GM19099 (cell line): ENCODE results near the gene MEIS2.

Experiments
- POLR2A ChIP-seq: IDR thresholded peaks from 3 replicates; pipeline ENCODE4 v1.6.1; 2011; ENCODE audit warnings: low read depth; ENCODE audit not compliant: insufficient read length; ENCODE audit errors: extremely low read depth

The MEIS2 gene

GRCh38 chr15:36941798-36942197 lies 158.6 kb downstream of the MEIS2 start:
- TF ChIP-seq POLR2A: no peak

- no peak for TF ChIP-seq POLR2A
These were observed 159.6 kb downstream of the MEIS2 start for GRCh38 chr15:36940636-36941260.

GRCh38 chr15:36940219-36940618 lies 160.1 kb downstream of the MEIS2 start:
- no peak for TF ChIP-seq POLR2A

DNA sequence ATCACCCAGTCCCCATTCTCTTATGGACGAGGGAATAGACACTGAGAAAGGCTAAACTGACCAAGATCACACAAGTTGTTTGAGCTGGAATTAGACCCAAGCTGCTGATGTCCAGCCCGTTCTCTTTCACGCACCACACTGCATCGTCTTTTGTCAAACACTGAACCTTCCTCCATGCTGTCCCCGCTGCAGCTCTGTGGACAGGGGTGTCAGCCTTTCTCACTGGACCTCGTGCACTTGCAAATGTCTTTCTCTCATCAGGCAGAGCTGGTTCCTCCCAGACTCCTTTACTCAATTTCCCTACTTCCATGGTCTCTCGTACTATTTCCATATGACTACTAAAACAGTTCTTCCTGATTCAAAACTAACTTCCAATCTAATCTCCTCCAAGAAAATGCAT lies 161.6 kb downstream of the MEIS2 start:
- TF ChIP-seq POLR2A: no peak

GRCh38 chr15:36938131-36938530 lies 162.2 kb downstream of the MEIS2 start:
- no peak for TF ChIP-seq POLR2A

GRCh38 chr15:36936613-36937012 lies 163.7 kb downstream of the MEIS2 start:
- no peak for TF ChIP-seq POLR2A

GRCh38 chr15:36933255-36933990 lies 166.9 kb downstream of the MEIS2 start:
- no peak for TF ChIP-seq POLR2A

- TF ChIP-seq POLR2A: no peak
These were observed 168.3 kb downstream of the MEIS2 start for GRCh38 chr15:36932070-36932469.

- no peak for TF ChIP-seq POLR2A
These were observed 168.9 kb downstream of the MEIS2 start for GRCh38 chr15:36931434-36931833.

GRCh38 chr15:36926427-36926825 lies 173.9 kb downstream of the MEIS2 start:
- no peak for TF ChIP-seq POLR2A

DNA sequence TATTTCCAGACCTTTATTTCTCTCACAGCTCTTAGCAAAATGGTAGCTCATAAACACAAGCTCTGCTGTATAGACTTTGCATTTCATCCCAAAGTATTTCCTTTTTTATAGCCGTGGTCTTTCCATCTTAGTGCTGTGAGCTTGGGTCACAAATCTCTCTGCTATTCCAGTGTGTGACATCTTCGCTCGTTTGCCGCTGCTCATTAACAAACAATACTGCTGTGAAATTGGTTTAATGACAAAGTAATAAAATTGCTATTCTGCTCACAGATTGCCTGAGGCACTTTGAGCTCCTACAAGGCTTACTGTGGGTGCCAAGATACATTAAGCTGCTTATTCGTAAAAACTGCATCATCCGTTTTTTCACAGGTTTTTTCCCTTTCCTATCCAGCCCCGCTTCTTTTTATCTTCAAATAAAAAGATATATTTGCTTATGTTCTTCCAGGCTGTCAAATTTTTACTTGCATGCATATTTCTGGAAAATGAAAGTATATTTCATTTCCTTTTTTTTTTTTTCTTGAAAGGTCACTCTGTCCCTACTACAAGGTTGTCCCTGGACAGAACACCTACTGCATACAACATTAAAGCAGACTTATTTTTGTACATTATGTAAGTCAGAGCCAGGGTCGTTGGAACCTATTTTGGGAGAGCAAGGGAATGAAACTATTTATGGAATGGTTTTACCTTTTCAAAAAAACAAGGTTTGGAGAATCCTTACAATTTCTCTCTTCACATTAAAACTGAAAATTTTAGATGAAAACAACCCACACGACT lies 174.5 kb downstream of the MEIS2 start:
- TF ChIP-seq POLR2A: no peak

DNA sequence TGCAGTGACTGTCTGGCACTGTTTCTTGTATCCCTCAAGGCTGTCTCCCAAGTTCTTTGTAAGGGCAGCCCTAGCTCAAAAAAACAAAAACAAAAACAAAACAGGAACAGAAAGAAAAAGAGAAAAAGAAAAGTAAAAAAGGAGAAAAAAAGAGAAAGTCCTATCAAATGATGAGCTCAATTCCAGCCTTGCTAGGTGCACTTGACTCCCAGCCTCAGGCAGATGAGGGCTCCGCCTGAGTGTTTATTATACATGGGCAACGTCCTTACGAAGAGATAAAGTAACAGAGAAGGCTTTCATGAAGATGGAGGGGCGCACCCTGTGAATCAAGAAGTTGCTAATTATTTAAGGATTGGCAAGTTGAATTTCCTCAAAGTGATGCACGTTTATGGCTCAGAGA lies 175.3 kb downstream of the MEIS2 start:
- TF ChIP-seq POLR2A: no peak

DNA sequence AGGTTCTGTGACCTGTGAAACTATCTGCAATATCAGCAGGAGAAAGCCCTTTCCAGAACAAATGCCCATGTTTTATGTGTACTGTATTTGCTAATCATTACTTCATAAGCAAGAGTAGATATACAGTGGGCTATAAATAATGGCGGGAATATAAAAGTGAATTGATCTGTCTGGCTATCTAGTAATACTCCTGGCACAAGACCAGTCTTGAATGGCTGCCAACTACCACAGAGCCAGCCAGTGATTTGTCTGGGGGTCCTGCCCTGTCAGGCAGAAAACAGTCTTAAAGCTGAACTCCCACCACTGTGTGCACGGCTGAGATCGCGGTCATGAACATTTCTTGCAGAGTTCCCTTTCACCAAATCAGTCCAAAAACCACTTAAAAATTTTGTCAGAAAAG lies 176.3 kb downstream of the MEIS2 start:
- TF ChIP-seq POLR2A: no peak

- no peak for TF ChIP-seq POLR2A
These were observed 178.8 kb downstream of the MEIS2 start for GRCh38 chr15:36921484-36922091.
